Suprapubic skin (tissue), 4 donors: ENCODE results near the gene ZNF423. TPM values are rescaled to one million over a fixed set of nuclear protein-coding genes. Genes with fewer than 3 reads are reported as not detected.

Experiments used
- DNase-seq, 2 donors: peaks; one replicate each; pipeline ENCODE4 v3.0.0-alpha.2; 2019; ENCODE audit warnings: low spot score in 2 of 2
- H3K27ac ChIP-seq: fragments of 200-600 bp; sonication (generic); one replicate; pipeline ENCODE4 v1.5.1; 2019
- H3K27me3 ChIP-seq: fragments of 200-600 bp; sonication (generic); one replicate; pipeline ENCODE4 v1.5.1; 2019
- H3K36me3 ChIP-seq: fragments of 200-600 bp; sonication (generic); one replicate; pipeline ENCODE4 v1.5.1; 2019
- H3K4me1 ChIP-seq: fragments of 200-600 bp; sonication (generic); one replicate; pipeline ENCODE4 v1.5.1; 2019
- H3K4me3 ChIP-seq: fragments of 200-600 bp; sonication (generic); one replicate; pipeline ENCODE4 v1.5.1; 2019; ENCODE audit warnings: mild to moderate bottlenecking
- H3K9me3 ChIP-seq: fragments of 200-600 bp; sonication (generic); one replicate; pipeline ENCODE4 v1.5.1; 2019
- CTCF ChIP-seq, 2 donors: fragments of 200-600 bp in 1 of 2; fragments of 450-650 bp in 1 of 2; sonication (generic) in 1 of 2; IDR thresholded peaks; one replicate each; pipeline ENCODE4 v1.5.1; 2016 to 2019; ENCODE audit warnings: antibody characterized with exemption in 2 of 2, mild to moderate bottlenecking in 1 of 2, moderate library complexity in 1 of 2
- EP300 ChIP-seq: sonication (generic); formaldehyde crosslinking; IDR thresholded peaks from one replicate; pipeline ENCODE4 v1.6.1; 2017; ENCODE audit warnings: antibody characterized with exemption
- POLR2A ChIP-seq, 2 donors: fragments of 450-650 bp; IDR thresholded peaks; one replicate each; pipeline ENCODE4 v1.6.1; 2017; ENCODE audit warnings: antibody characterized with exemption in 2 of 2, mild to moderate bottlenecking in 2 of 2, moderate library complexity in 2 of 2
- POLR2AphosphoS5 ChIP-seq, 3 donors: sonication (generic); formaldehyde crosslinking; IDR thresholded peaks; one replicate each; pipeline ENCODE4 v1.6.1; 2017; ENCODE audit warnings: antibody characterized with exemption in 3 of 3
- WGBS: methylation state at CpG from one replicate; pipeline ENCODE4 v1.1.5; 2018; 5-methylcytosine and 5-hydroxymethylcytosine counted together
- total RNA-seq, 4 donors: library from RNA; depleted of rRNA; stranded (reverse); fragments of >200 nt; gene quantifications; one replicate each; pipeline ENCODE4 v1.1.0, GENCODE V29; 2016

The ZNF423 gene
- total RNA-seq, 4 donors from 2014 or later = 1.3 to 5.3 (median 1.9) TPM

- Histone ChIP-seq H3K4me1 (peaks cover 10% of the 10 kb centered on the region), H3K4me3 (no peak overlapping the region), H3K27ac (no peak overlapping the region), H3K9me3 (no peaks in the 10 kb centered on the region), H3K36me3 (no peaks in the 10 kb centered on the region), H3K27me3 (no peaks in the 10 kb centered on the region)
- WGBS = 89% methylated on average over 3 of the region's 5 CpGs
- peak; percentile 27 to 45 for DNase-seq
- TF ChIP-seq EP300 = no peak
- no peak for TF ChIP-seq CTCF (IDR thresholded peaks at IDR 0.05)
- no peak for TF ChIP-seq POLR2A (IDR thresholded peaks at IDR 0.05)
- TF ChIP-seq POLR2AphosphoS5 (IDR thresholded peaks at IDR 0.05) = no peak
These were observed 359.3 kb downstream of the ZNF423 start for GRCh38 chr16:49496656-49497055.

- Histone ChIP-seq H3K9me3 (no peaks in the 10 kb centered on the region), H3K4me1 (peaks cover 14% of the 10 kb centered on the region), H3K36me3 (no peaks in the 10 kb centered on the region), H3K4me3 (no peak overlapping the region), H3K27me3 (no peaks in the 10 kb centered on the region), H3K27ac (no peak overlapping the region)
- DNase-seq = peak; percentile 27 to 53
- TF ChIP-seq EP300 = no peak
- TF ChIP-seq POLR2AphosphoS5 (IDR thresholded peaks at IDR 0.05) = no peak
- TF ChIP-seq CTCF (IDR thresholded peaks at IDR 0.05) = no peak
- TF ChIP-seq POLR2A (IDR thresholded peaks at IDR 0.05) = no peak
- 92% methylated on average over 4 of the region's 10 CpGs for WGBS
These were observed 360.1 kb downstream of the ZNF423 start for GRCh38 chr16:49495596-49496355.

GRCh38 chr16:49494891-49495566, 360.9 kb downstream of the ZNF423 start:
- Histone ChIP-seq H3K27ac (no peak overlapping the region), H3K9me3 (no peaks in the 10 kb centered on the region), H3K4me3 (no peak overlapping the region), H3K36me3 (no peaks in the 10 kb centered on the region), H3K4me1 (peaks cover 14% of the 10 kb centered on the region), H3K27me3 (no peaks in the 10 kb centered on the region)
- WGBS = 74% methylated on average over 9 of the region's 9 CpGs
- DNase-seq = peak; percentile 24 to 48
- TF ChIP-seq POLR2A (IDR thresholded peaks at IDR 0.05) = no peak

GRCh38 chr16:49494474-49494873, 361.4 kb downstream of the ZNF423 start:
- no peak overlapping the region for H3K27ac ChIP-seq
- H3K4me3 ChIP-seq = no peak overlapping the region
- H3K4me1 ChIP-seq = peaks cover 14% of the 10 kb centered on the region
- TF ChIP-seq POLR2A (IDR thresholded peaks at IDR 0.05) (no peak), POLR2AphosphoS5 (IDR thresholded peaks at IDR 0.05) (no peak), EP300 (no peak), CTCF (IDR thresholded peaks at IDR 0.05) (no peak)
- peak; percentile 37 to 44 for DNase-seq
- H3K27me3 ChIP-seq = no peaks in the 10 kb centered on the region
- no peaks in the 10 kb centered on the region for H3K36me3 ChIP-seq
- 88% methylated on average over 6 of the region's 7 CpGs for WGBS
- H3K9me3 ChIP-seq = no peaks in the 10 kb centered on the region

DNA sequence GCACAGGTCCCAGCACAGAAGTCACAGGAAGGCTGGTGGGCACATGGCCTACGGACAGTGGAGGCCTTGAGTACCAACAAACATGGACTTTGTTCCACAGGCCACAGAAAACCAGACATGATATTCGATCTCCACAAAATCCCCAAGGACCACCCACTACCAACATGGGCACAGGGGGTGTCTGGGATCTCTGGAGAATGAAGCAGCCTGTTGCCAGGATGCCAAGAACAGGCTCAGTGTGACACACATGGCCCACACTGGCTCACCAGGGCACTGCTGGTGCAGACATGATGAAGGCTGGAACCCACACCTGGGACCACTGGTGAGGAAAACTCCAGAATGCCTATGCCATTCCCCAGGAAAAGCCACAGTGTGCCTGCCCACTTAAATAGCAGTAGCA, 362.1 kb downstream of the ZNF423 start:
- Histone ChIP-seq H3K9me3 (no peaks in the 10 kb centered on the region), H3K4me1 (peaks cover 14% of the 10 kb centered on the region), H3K27ac (no peak overlapping the region), H3K27me3 (no peaks in the 10 kb centered on the region), H3K36me3 (no peaks in the 10 kb centered on the region), H3K4me3 (no peak overlapping the region)
- WGBS = 77% methylated on average over 2 of the region's 2 CpGs
- no peak for TF ChIP-seq EP300
- no peak for TF ChIP-seq POLR2A (IDR thresholded peaks at IDR 0.05)
- no peak for TF ChIP-seq POLR2AphosphoS5 (IDR thresholded peaks at IDR 0.05)
- no peak for TF ChIP-seq CTCF (IDR thresholded peaks at IDR 0.05)
- DNase-seq = peak; percentile 32 to 51
